Calu3 (cell line): ENCODE data around the gene PROZ. TPM values are rescaled to one million over a fixed set of nuclear protein-coding genes. Genes with fewer than 3 reads are reported as not detected.

ENCODE experiments used
- BruUV-seq: library from RNA; stranded (reverse); fragments of 400-500 nt; replicated peaks from 2 replicates; lab custom pipeline; 2021; lab: Mats Ljungman, UMichigan
- CTCF ChIA-PET: fragments of 300-600 bp; sonication (Branson Sonifier 250); formaldehyde crosslinking; loops from one replicate; lab custom pipeline; 2022; ENCODE audit warnings: antibody characterized with exemption; lab: Charles Lee
- DNase-seq: peaks from one replicate; pipeline ENCODE4 v3.0.0; 2022
- H3K27ac Mint-ChIP-seq: one replicate; pipeline ENCODE4 v1.8.0; 2022; ENCODE audit warnings: mixed read lengths; ENCODE audit not compliant: unreplicated experiment
- H3K27me3 Mint-ChIP-seq: one replicate; pipeline ENCODE4 v1.8.0; 2022; ENCODE audit warnings: mixed read lengths; ENCODE audit not compliant: unreplicated experiment
- H3K36me3 Mint-ChIP-seq: one replicate; pipeline ENCODE4 v1.8.0; 2022; ENCODE audit warnings: mild to moderate bottlenecking, moderate library complexity, mixed read lengths; ENCODE audit not compliant: insufficient read depth, unreplicated experiment
- H3K4me1 Mint-ChIP-seq: one replicate; pipeline ENCODE4 v1.8.0; 2022; ENCODE audit warnings: mild to moderate bottlenecking, low read depth, mixed read lengths; ENCODE audit not compliant: unreplicated experiment
- H3K4me3 Mint-ChIP-seq: one replicate; pipeline ENCODE4 v1.8.0; 2022; ENCODE audit warnings: mild to moderate bottlenecking, low read depth, moderate library complexity, mixed read lengths; ENCODE audit not compliant: unreplicated experiment
- H3K9me3 Mint-ChIP-seq: one replicate; pipeline ENCODE4 v1.8.0; 2022; ENCODE audit warnings: low read depth, mixed read lengths; ENCODE audit not compliant: unreplicated experiment
- intact Hi-C: fragments of 100-400 bp; cut with micrococcal nuclease; formaldehyde crosslinking; loops from one replicate; pipeline ENCODE4 v1.10.0; 2022; ENCODE audit not compliant: unreplicated experiment
- total RNA-seq: library from RNA; stranded (reverse); gene quantifications from 2 replicates; pipeline ENCODE4 v1.2.3, GENCODE V29; 2022
- TF ChIP-seq, protein P1 (sequence below): fragments of 200-600 bp; IDR thresholded peaks from one replicate; pipeline ENCODE4 v1.8.0; 2022; ENCODE audit warnings: antibody characterized with exemption; ENCODE audit not compliant: unreplicated experiment

The PROZ gene
- total RNA-seq, 1 experiment from 2014 or later, result not detected

DNA sequence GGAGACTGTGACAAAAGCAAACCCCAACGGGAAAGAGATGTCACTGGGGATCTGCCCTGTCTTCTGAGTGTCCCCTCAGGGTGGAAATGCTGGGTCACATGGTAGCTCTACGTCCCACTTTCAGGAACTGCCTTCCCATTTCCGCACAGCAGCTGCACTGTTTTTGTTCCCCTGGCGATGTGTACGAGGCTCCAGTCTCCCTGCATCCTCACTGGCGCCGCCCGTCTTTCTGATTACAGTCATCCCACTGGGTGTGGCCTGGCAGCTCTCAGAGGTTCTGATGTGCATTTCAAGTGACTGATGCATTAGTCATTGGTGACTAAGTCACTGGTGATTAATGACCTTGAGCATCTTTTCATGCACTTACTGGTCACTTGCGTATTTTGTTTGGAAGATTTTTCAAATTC is 28.8 kb downstream of the PROZ start:
- CTCF ChIA-PET, result no interaction called here
- H3K9me3 Mint-ChIP-seq, result no peaks in the 10 kb centered on the region
- intact Hi-C loops, result no loop called here
- no peaks in the 10 kb centered on the region for H3K27me3 Mint-ChIP-seq
- H3K4me1 Mint-ChIP-seq, result no peaks in the 10 kb centered on the region
- TF ChIP-seq, protein P1, sequence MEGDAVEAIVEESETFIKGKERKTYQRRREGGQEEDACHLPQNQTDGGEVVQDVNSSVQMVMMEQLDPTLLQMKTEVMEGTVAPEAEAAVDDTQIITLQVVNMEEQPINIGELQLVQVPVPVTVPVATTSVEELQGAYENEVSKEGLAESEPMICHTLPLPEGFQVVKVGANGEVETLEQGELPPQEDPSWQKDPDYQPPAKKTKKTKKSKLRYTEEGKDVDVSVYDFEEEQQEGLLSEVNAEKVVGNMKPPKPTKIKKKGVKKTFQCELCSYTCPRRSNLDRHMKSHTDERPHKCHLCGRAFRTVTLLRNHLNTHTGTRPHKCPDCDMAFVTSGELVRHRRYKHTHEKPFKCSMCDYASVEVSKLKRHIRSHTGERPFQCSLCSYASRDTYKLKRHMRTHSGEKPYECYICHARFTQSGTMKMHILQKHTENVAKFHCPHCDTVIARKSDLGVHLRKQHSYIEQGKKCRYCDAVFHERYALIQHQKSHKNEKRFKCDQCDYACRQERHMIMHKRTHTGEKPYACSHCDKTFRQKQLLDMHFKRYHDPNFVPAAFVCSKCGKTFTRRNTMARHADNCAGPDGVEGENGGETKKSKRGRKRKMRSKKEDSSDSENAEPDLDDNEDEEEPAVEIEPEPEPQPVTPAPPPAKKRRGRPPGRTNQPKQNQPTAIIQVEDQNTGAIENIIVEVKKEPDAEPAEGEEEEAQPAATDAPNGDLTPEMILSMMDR, result no peak
- H3K36me3 Mint-ChIP-seq, result peaks cover 14% of the 10 kb centered on the region
- no TSS peak for BruUV-seq
- peak; percentile 74 for DNase-seq
- H3K4me3 Mint-ChIP-seq, result no peak overlapping the region
- peak overlapping the region; percentile 58 for H3K27ac Mint-ChIP-seq

DNA sequence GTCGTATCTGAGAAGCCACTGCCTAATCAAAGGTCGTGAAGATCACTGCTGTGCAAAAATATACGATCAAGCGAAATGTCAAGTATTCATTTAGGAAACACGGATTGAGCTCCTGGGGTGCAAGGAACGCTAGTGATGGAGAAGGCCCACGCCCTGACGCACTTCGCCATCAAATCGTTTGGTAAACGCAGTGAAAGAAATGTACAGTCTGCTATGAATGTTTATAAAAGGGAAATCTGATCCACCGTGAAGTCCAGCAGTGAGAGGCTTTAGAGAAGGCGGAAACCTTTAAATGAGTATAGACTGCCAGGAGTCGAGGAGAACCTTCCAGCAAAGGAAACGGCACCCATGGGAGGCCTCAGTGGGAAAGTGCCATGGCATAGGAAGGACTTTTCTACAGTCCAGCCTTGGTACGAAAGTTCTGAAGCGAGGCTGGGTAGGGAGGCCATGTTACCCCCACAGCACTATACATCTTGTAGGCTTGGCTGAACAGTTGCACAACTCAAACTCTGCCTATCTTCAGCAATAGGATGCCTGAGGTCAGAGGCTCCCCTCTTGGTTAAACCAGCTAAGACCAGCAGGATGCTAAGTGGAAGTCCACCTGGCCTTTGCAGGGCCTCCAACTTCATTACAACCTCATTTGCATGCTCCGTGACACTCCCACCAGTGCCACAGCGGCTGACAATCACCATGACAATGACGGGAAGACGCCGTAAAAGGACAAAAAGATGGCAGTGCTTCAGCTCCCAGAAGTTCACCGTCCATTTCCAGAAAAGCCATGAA is 29.6 kb downstream of the PROZ start:
- intact Hi-C loops, result no loop called here
- no peaks in the 10 kb centered on the region for H3K27me3 Mint-ChIP-seq
- no peaks in the 10 kb centered on the region for H3K9me3 Mint-ChIP-seq
- no peak overlapping the region for H3K4me3 Mint-ChIP-seq
- DNase-seq, result no peak
- no TSS peak for BruUV-seq
- no peaks in the 10 kb centered on the region for H3K4me1 Mint-ChIP-seq
- TF ChIP-seq, protein P1, result no peak
- CTCF ChIA-PET, result no interaction called here
- H3K27ac Mint-ChIP-seq, result no peak overlapping the region
- peaks cover 14% of the 10 kb centered on the region for H3K36me3 Mint-ChIP-seq

DNA sequence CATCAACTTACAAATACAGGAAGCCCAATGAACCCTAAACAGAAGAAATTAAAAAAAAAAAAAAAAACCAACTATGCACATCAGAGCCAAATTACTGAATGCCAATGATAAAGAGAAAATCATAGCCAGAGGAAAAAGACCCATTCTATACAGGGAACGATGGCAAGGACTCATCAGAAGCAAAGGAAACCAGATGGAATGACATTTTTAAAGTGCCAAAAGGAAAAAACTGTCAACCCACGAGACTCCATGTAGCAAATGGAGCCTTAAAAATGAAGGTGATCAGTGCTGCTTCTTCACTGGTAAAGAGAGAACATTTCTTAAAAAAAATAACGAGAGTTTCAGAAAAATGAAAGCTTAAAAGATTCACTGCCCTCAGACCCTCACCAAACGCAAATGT is 31.7 kb downstream of the PROZ start:
- BruUV-seq, result no TSS peak
- peaks cover 19% of the 10 kb centered on the region for H3K36me3 Mint-ChIP-seq
- H3K4me3 Mint-ChIP-seq, result no peak overlapping the region

DNA sequence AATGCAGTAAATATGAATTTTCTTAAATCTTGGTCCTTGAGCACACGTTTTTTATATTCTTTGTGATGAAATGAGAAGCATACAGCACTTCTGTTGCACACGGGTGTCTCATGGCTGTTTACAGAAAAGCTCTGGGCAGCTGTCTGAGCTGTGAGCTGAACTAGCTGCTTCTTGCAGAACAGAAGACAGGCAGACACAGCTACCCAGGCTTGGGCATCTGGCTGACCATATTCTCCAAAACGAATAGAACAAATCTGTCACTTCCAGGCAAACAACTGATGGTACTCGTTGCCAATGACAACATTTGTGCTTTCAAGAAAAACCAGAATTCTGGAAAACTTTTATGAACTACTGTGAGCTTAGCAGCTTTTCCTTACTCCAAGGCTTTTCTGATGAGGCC is 33.8 kb downstream of the PROZ start:
- intact Hi-C loops, result no loop called here
- CTCF ChIA-PET, result no interaction called here
- DNase-seq, result no peak
- TF ChIP-seq, protein P1, result no peak
- Mint-ChIP-seq H3K36me3 (peaks cover 19% of the 10 kb centered on the region), H3K4me3 (no peak overlapping the region), H3K4me1 (no peaks in the 10 kb centered on the region), H3K27ac (no peak overlapping the region), H3K27me3 (no peaks in the 10 kb centered on the region), H3K9me3 (no peaks in the 10 kb centered on the region)
- no TSS peak for BruUV-seq

More for the DNA sequence above, 31.7 kb downstream of the PROZ start:
- intact Hi-C loops, result no loop called here
- no peaks in the 10 kb centered on the region for H3K27me3 Mint-ChIP-seq
- H3K4me1 Mint-ChIP-seq, result no peaks in the 10 kb centered on the region
- no peaks in the 10 kb centered on the region for H3K9me3 Mint-ChIP-seq
- TF ChIP-seq, protein P1, result no peak
- no peak for DNase-seq
- CTCF ChIA-PET, result no interaction called here
- H3K27ac Mint-ChIP-seq, result no peak overlapping the region
